ENCODE results near the gene NSMCE3.
"Not testable (repeated sequence)": the region's sequence is repeated elsewhere in the genome, so short reads cannot be mapped to it uniquely, and the experiment has no call there.

GRCh38 chr15:29224987-29225363 lies 44.6 kb downstream of the NSMCE3 start:
- not testable (repeated sequence) for TF ChIP-seq CTCF (conservative IDR thresholded peaks at IDR 0.05 in 1 of 2, IDR thresholded peaks at IDR 0.05 in 1 of 2; ENCODE audit: extremely low read depth in 1 of 2, insufficient read depth in 1 of 2, low read depth in 1 of 2, low read length in 2 of 2); EZH2 (IDR thresholded peaks at IDR 0.05; ENCODE audit: borderline replicate concordance, low read length)

All from mammary epithelial cell (primary cell).